ENCODE results near the gene SH3D19.

Gene SH3D19

GRCh38 chr4:151202851-151203455, 122.5 kb downstream of the SH3D19 start:
- no peak for TF ChIP-seq CTCF (conservative IDR thresholded peaks at IDR 0.05; ENCODE audit: low read depth, low read length)
- Histone ChIP-seq H3K79me2 (ENCODE audit: insufficient read depth, low read depth) (no peaks in the 10 kb centered on the region), H3K9ac (no peak overlapping the region), H3K4me2 (no peak overlapping the region), H3K4me3 (IDR thresholded peaks at IDR 0.05; ENCODE audit: insufficient read depth, low read depth, low read length) (no peak overlapping the region), H2AFZ (ENCODE audit: low read depth) (no peak overlapping the region), H3K27ac (no peak overlapping the region), H3K36me3 (ENCODE audit: insufficient read depth) (no peaks in the 10 kb centered on the region), H3K4me1 (ENCODE audit: low read depth, poor library complexity, severe bottlenecking) (no peaks in the 10 kb centered on the region), H4K20me1 (ENCODE audit: insufficient read depth) (no peaks in the 10 kb centered on the region), H3K27me3 (ENCODE audit: insufficient read depth, low read depth) (no peaks in the 10 kb centered on the region)

GRCh38 chr4:151202381-151202780, 123.0 kb downstream of the SH3D19 start:
- Histone ChIP-seq H4K20me1 (ENCODE audit: insufficient read depth) (no peaks in the 10 kb centered on the region), H3K27me3 (ENCODE audit: insufficient read depth, low read depth) (no peaks in the 10 kb centered on the region), H3K79me2 (ENCODE audit: insufficient read depth, low read depth) (no peaks in the 10 kb centered on the region), H3K36me3 (ENCODE audit: insufficient read depth) (no peaks in the 10 kb centered on the region), H3K27ac (no peak overlapping the region), H3K4me1 (ENCODE audit: low read depth, poor library complexity, severe bottlenecking) (no peaks in the 10 kb centered on the region), H3K4me2 (no peak overlapping the region), H2AFZ (ENCODE audit: low read depth) (no peak overlapping the region), H3K9ac (no peak overlapping the region), H3K4me3 (IDR thresholded peaks at IDR 0.05; ENCODE audit: insufficient read depth, low read depth, low read length) (no peak overlapping the region)
- TF ChIP-seq CTCF (conservative IDR thresholded peaks at IDR 0.05; ENCODE audit: low read depth, low read length), result no peak

- no peak overlapping the region for H3K4me2 ChIP-seq
- no peak overlapping the region for H3K9ac ChIP-seq
- H3K27ac ChIP-seq, result no peak overlapping the region
- H4K20me1 ChIP-seq (ENCODE audit: insufficient read depth), result no peaks in the 10 kb centered on the region
- no peaks in the 10 kb centered on the region for H3K4me1 ChIP-seq (ENCODE audit: low read depth, poor library complexity, severe bottlenecking)
- no peak overlapping the region for H3K4me3 ChIP-seq (IDR thresholded peaks at IDR 0.05; ENCODE audit: insufficient read depth, low read depth, low read length)
- no peaks in the 10 kb centered on the region for H3K79me2 ChIP-seq (ENCODE audit: insufficient read depth, low read depth)
- no peaks in the 10 kb centered on the region for H3K36me3 ChIP-seq (ENCODE audit: insufficient read depth)
- TF ChIP-seq CTCF (conservative IDR thresholded peaks at IDR 0.05; ENCODE audit: low read depth, low read length), result no peak
- no peak overlapping the region for H2AFZ ChIP-seq (ENCODE audit: low read depth)
- no peaks in the 10 kb centered on the region for H3K27me3 ChIP-seq (ENCODE audit: insufficient read depth, low read depth)
Measured at GRCh38 chr4:151199319-151200190, 125.8 kb downstream of the SH3D19 start.

DNA sequence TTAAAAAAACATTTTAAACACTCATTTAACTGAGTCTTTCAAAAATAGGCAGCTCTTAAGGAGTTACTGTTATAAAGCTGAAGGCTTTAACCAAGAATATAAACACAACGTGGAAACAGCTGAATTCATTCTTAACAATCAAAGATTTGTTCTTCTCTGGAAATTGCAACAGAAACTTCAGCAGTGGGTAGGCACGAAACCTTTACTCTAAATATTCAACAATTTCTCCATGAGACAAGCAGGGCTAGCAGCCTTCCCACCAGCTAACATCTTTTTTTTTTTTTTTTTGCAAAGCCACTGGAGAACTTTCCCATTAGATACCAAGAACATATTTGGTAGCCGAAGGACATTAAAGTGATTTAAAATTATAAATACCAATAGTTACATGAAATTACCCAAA, 126.7 kb downstream of the SH3D19 start:
- H3K27me3 ChIP-seq (ENCODE audit: insufficient read depth, low read depth), result no peaks in the 10 kb centered on the region
- no peak overlapping the region for H3K9ac ChIP-seq
- no peak for TF ChIP-seq CTCF (conservative IDR thresholded peaks at IDR 0.05; ENCODE audit: low read depth, low read length)
- H3K27ac ChIP-seq, result no peak overlapping the region
- H4K20me1 ChIP-seq (ENCODE audit: insufficient read depth), result no peaks in the 10 kb centered on the region
- no peaks in the 10 kb centered on the region for H3K4me1 ChIP-seq (ENCODE audit: low read depth, poor library complexity, severe bottlenecking)
- H2AFZ ChIP-seq (ENCODE audit: low read depth), result no peak overlapping the region
- no peak overlapping the region for H3K4me3 ChIP-seq (IDR thresholded peaks at IDR 0.05; ENCODE audit: insufficient read depth, low read depth, low read length)
- H3K79me2 ChIP-seq (ENCODE audit: insufficient read depth, low read depth), result no peaks in the 10 kb centered on the region
- H3K36me3 ChIP-seq (ENCODE audit: insufficient read depth), result no peaks in the 10 kb centered on the region
- no peak overlapping the region for H3K4me2 ChIP-seq

All from KMS-11 (cell line).